Measurements from ENCODE around the gene HAND2.

DNA sequence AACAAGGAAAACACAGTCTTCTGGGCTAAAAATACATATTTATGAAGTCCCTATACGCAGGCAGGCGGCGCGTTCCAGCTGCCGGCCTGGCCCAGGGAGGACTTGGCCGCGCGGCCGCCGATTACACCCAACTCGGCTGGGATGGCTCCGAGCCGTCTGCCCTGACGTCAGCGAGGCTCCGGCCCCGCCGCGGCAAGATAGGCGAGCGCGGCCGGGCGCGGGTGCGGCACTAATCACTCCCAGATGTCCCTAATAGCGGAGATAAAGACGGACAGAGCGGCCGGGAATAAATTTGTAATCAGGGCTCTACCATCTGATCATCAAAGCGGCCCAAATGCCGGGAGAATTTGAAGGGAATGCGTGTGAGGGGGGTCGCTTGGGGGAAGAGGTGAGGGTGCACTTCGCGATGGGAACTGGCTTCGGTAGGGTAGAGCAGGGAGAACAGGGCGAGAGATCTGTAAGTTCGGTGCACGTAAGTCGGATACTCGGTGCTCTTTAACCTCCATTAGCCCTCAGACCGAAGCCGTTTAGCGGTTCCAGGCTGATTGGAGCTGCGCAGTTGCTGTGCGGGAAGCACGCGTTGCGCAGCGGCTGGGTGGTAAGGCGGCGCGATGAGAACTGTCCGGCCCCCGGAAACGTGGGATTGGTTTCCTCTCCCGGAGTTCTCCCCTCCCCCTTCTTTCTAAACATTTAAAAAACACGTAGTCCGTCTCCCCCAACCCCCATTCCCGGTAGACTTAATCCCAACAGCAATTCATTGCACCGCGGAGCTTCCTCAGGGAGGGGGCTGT lies 7.7 kb downstream of the HAND2 start:
- TF ChIP-seq POLR2AphosphoS5 (IDR thresholded peaks at IDR 0.05; ENCODE audit: low read depth, low read length): no peak
- no peak for TF ChIP-seq SPI1 (IDR thresholded peaks at IDR 0.05; ENCODE audit: low read depth, low read length)
